Forelimb muscle (tissue), 1 donor: ENCODE measurements around the gene GUCD1. TPM values are rescaled to one million over a fixed set of nuclear protein-coding genes. Genes with fewer than 3 reads are reported as not detected.

ENCODE experiments used
- DNase-seq: peaks from one replicate; pipeline ENCODE4 v3.0.0-alpha.2; 2013; ENCODE audit warnings: low read depth
- polyA plus RNA-seq: library from polyadenylated mRNA; unstranded; fragments of 120-200 nt; gene quantifications from one replicate; pipeline ENCODE4 v1.2.1, GENCODE V29; 2013; ENCODE audit not compliant: insufficient read length

Gene GUCD1
- polyA plus RNA-seq, 1 donor: 69.0 TPM

DNA sequence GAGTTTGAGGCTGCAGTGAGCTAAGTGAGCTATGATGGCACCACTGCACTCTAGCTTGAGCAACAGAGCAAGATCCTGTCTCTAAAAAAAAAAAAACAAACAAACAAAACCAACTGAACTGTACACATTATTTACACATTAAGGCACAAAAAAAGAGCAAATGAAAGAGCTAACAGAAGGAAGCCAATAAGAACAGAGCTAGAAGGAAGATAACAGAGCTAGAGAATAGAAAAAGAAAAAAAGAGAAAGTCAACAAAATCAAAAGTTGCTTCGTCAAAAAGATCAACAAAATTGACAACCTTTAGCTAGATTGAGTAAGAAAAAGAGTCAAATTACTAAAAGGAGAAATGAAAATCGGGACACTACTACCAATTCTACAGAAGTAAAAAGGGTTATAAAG, 25.0 kb downstream of the GUCD1 start:
- no peak for DNase-seq

DNA sequence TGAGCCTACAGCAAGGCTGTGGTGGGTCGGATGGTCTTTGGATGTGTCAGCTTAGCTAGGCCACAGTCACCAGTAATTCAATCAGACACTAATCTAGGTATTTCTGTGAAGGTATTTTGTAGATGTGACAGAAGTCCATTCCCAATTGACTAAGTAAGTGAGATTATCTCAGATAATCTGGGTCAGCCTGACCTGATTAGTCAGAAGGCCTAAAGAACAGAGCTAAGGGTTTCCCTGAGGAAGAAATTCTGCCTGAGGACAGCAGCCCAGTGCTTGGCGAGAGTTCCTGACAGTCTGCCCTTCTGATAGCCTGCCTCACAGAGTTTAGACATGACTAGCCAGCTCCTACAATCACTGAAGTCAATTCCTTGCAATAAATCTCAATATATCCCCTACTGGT, 28.7 kb downstream of the GUCD1 start:
- no peak for DNase-seq

DNA sequence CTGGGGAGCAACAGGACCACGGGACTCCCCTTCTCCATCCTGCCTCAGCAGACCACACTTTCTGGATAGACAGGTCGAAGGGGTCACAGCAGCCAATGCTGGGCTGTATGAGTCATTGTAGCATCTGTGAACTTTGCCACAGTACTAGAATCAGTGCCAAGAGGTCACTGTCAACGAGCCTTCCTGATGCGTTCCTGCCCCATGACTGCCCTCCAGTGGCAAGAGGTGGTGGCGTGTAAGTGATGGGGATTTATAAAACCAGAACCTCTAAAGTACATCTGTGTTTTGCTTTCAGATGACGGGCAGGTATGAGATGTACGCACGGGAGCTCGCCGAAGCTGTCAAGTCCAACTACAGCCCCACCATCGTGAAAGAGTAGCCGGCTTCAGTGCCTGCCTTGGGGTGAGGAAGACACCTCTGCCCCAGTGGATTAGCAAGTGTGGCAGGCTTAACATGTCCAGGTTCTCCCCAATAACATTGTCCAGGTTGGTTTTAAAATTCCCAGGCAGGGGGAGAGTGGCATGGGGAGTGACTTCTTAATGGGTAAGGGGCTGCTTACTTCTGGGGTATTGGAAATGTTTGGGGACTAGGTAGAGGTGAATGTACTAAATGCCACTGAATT, 29.4 kb downstream of the GUCD1 start:
- no peak for DNase-seq

DNA sequence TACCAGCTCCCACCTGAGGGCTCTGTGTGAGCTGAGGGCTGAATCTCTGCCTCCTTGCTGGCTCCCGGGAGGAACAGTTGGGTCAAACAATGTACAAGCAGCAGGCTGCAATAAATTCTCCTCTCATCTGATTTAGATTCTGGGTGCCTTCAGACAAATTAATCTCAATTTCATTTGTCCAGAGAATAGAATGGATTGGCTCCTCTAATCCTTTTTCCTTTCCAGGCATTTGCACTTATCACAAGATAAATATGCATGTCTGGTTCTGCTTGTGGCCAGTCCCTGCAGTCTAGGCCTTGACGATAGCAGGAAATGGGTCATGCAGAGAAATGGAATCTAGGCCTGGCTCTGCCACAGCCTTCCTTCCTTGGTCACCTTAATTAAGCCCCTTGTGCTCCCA, 31.1 kb downstream of the GUCD1 start:
- no peak for DNase-seq

DNA sequence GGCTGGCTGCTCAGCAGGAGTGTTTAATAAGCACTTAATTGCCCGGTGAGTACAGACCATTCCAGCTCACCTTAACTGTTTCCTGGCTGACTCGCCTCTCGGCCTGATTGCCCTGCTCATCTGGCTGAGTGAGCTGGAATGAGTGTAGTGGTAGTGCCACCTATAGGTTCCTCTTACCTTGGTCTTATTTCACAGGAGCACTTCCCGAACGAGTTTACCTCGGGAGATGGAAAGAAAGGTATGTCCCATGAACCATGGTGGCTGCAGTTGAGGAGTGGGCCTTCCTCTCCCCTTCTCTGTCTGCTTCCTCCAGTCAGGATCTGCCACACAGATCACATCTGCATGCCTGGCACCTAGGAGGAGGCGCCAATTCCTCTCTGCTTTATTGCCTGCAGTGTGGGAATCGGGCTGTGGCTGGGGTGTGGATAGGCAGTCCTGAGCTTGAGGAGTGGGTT, 33.1 kb downstream of the GUCD1 start:
- no peak for DNase-seq

DNA sequence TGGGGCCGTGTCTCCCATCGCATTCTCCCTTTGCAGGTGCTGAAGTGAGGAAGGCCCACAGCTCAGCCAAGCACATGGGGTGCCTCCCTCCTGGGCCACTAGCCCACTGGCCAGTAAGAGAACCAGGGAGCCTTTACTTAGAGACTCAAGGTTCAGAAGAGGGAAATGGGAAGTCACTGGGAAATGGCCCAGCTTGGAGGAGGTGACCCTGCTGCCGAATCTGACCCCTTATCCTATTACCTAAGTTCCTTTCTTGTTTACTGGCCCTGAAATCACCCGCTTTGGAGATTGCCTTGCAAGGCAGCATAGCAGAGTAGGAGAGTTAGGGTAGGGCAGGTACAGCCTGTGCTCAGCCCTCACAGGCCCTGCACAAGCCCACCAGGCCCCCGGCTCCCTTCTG, 35.4 kb downstream of the GUCD1 start:
- DNase-seq: no peak

DNA sequence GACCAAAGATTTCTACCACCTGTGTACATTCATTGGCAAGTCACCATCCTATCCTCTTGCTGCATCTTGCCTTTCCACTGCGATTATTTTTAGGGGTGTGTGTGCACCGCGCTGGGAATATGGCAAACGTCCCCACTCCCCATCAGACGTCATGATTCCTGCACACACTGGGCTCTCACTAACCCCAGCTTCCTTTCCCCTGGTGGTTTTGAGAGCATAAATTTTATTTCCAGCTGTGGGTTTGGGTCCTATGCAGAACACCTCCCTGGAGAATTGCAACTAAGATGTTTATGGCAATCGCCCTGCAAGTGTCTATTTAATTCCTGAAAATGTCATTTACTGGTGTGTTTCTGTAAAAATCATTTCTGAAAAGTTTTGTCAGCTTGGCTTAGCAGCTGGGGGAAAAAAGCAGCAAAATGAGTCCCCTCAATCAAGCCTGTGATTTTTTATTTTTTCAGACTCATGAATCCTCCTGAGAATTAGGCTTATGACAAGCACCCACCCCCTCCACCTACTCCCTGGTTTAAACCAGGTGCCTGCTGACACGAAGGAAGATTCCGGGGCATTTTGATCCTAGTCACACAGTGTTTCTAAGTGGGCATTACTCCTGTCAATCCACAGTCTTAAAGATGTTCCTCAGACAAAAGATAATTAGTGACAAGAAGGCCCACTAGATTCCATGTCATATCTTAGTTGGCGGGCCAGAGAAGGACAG, 36.0 kb downstream of the GUCD1 start:
- DNase-seq: no peak

DNA sequence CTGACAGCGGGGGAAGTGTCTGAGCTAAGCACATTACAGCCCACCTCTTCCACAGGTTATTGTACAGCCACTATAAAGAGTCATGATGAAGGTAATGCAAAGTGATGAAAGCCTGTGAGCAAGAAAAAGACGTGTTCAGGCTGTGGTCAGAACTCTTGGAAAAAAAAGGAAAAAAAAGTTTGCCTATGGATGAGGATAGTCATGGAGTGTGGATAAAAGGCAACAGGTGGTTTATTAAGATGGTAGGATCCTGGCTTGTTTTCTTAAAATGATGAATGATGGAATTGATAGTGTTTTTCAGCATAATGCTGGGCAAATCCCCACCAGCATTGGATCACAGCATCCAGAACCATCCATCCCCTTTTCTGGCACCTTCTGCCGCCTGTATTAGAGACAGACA, 36.7 kb downstream of the GUCD1 start:
- DNase-seq: no peak

DNA sequence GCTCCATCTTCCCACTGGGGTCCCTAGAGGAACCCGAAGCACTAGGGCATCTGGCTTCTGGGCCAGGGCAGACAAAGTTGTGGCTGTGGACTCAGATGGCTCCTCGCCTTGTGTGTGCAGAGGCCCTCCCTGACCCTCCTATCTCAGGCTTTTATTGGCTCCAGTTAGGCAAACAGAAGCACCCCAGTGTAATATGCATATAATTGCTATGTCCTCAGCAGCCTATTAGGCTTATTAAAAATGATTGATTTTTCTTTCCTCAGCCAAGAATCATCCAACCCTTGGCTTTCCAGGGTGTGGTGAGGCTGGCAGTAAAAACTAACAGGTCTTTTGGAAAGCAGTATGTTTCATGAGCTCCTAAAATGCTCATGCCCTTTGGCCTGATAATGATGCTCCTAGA, 37.5 kb downstream of the GUCD1 start:
- no peak for DNase-seq

DNA sequence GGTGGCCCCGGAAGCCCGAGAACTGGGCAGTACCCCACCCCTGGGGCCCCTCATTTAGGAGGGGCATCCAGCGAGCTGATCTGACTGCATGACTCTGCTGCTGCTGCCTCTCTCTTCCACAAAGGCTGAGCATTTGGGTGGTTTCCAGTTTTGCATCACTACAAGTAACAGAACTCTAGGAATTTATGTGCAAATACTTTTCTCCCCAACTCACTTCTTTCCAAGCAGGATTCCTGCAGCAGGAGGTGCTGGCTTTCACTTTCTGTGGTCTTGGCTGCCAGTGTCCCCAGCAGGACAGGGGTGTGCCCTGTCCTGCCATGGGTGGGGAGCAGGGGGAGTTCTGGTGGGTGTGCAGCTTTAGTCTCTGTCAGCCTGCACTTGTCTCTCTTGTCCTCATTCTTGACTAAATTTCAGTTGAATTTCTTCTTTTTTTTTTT, 38.6 kb downstream of the GUCD1 start:
- DNase-seq: peak; percentile 57

DNA sequence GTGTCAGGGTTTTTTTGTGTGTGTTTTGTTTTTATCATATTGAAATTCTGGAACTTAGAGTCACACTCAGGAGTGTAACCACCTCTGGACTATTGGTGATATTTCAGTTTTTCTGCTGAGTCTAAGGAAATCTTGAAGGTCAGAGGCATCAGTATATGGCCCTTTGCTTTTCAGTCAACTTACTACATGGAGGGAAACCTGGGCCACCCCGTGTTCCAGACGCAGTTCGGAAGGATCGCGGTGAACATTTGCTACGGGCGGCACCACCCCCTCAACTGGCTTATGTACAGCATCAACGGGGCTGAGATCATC, 40.0 kb downstream of the GUCD1 start:
- no peak for DNase-seq

DNA sequence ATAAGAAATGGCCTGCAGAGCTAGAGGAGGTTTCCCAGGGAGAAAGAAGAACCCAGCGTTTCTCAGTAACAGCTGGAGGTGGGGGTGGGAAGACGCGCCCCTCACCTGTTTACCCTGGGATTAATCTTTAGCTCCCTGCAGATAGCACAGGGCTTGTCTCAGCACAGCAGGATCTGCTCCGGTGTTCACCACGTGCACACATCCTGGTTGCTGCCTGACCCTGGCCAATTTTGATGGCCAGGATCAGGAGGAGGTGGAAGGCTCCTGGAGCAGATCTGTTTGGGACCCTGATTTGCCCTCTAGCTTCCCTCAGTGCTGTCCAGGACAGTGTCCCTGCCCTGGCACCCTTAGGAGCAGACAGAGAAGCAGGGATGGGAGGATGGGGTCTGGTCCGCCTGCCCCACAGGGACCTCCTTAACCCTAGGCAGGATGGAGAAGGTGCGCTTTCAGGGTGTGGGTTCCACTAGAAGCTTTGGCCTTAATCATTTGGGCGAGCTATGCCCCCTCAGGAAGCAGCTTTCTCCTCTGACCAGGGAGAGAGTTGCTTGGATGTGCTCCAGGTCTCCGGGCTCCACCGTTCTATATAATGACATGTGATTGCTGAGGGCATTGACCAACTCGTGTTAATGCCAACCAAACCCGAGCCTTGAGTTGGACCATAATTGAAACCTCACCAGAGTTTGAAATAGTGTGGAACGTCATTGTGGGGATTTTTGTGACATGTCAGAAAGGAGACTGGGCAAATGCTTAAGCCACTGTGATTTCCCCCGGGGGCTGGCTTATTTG, 40.5 kb downstream of the GUCD1 start:
- no peak for DNase-seq

DNA sequence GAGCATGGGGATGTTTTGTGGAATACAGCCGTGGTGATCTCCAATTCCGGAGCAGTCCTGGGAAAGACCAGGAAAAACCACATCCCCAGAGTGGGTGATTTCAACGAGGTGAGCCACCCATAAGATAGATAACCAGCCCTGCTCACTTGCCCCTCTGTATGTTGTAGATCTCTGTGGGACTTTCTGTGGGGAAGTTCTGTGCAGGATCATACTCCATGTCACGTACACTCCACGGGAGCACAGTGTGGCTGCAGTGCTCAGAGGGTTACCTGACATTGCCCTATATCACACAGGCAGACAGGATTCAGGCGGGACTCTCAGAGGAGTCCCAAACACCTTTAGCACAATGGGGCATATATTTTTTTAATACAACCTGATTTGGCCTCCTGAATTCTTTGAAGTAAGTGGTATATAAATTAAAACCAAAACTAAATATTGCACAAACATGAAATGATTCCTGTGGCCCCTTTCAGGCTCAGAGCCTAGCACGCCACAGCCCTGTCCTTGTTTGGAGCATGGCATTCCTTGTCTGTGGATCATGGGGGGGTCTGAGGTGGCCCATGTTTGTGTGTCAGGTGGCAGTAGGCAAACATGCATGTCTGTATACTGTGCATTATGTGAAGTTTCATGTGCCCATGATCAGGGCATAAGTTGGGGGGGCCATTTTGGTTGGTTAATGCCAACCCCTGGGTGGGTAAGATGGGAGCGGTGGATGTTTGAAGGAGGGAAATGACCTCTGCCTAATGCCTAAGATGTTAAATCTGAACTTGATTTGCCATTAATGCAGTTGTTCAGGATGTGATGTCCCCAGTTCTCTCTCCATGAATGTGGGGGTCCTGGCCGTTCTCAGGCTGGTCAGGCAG, 41.3 kb downstream of the GUCD1 start:
- DNase-seq: no peak

DNA sequence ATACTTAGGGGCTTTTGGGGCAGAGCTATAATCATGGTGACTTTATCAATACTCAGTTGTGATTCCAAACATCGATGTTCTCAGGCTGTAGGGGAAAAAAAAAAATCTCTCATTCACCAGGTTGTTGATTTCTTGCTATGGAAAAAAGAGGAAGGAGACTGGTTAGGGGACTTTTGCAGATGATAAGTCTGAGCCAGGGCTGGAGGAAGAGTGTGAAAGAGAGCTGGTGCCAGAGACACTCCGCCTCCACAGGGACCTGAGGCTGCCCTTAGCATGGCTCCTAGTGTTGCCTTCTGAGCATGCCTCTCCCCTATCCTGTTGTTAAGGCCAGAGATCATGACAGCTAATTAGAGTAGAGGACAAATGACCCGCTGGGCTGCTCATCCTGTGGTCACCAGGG, 42.9 kb downstream of the GUCD1 start:
- no peak for DNase-seq

DNA sequence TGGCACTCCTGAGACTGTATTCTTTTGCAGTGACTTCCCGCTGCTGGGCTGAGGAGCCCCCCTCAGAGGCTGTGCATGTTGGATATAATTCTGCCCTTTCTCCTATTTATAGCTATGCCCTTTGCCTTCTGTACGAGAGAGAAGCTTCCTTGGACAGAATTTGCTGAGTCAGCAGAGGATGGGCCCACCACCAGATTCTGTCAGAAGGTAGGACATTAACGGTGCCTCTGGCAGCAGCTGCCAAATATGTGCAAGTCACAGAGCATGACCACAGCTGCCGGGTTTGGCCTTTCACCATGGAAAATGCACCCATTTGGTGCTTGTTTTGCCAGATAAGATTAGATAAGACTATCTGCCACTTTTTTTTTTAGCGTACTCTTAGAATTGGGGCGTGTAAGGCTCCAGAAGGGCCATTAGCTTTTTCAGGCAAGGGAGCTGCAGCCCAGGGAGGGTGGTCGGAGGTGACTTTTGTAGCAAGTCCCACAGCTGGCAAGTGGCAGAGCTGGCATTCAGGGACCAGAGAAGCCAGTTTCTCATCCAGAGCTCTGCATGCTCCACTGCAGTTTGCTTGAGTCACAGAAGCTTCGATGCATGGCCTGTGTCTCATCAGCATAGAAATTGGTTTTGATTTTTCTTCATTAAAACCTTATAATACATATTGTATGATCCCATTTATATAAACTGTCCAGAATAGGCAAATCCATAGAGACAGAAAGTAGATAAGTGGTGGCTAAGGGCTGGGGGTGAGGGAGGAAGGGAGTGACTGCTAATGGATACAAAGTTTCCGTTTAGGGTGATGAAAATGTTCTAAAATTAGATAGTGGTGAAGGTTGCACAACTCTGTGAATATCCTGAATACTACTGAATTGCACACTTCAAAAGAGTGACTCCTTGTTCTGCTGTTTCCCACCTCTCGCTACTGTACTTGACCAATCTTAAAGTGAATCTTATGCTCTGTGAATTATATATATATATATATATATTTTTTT, 44.0 kb downstream of the GUCD1 start:
- no peak for DNase-seq

DNA sequence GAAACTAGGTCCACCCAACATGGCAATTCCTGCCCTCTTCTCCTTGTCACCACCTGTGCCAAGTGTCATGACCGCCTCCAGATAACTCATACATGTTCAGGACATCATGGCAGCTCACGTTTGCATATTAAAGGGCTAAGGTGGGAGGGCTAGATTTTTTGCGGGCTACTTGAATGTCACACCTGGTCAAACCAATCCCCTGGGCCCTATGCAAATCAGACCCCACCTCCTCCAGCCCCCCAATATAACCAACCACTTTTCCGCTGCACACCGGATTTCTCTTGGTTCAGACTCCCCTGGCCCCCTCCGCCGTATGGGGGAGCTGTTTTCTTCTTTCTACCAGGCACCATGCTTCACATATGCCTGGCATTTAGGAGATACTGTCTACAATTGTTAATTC, 47.2 kb downstream of the GUCD1 start:
- no peak for DNase-seq

DNA sequence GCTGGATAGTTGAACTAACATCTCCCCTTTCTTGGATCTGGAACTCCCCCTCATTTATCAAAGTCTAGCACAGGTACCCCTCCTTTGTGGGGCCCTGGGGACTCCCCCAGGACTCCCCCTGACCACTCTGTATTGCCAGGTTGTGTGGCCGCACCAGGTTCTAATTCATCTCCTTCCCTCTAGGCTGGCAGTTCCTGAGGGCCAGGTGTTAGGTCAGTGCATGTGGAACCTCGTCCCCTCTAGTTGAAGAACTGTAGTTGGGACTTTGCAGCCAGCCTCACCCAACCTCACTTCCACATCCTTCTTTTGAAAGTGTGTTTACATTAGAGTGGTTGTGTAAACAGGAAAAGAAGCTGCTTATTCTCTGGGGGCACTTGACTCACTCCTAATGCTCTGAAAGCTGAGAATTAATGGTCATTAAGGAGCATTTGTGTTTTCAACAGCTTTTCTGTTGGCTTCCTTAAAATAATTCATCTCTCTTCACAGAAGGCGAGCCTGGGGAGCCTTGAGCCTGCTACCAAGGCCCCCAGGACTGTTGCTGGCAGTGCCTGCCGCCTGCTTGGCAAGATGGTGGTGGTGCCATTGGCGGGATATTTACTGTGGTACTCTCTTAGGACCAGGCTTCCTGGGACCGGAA, 48.0 kb downstream of the GUCD1 start:
- DNase-seq: no peak

DNA sequence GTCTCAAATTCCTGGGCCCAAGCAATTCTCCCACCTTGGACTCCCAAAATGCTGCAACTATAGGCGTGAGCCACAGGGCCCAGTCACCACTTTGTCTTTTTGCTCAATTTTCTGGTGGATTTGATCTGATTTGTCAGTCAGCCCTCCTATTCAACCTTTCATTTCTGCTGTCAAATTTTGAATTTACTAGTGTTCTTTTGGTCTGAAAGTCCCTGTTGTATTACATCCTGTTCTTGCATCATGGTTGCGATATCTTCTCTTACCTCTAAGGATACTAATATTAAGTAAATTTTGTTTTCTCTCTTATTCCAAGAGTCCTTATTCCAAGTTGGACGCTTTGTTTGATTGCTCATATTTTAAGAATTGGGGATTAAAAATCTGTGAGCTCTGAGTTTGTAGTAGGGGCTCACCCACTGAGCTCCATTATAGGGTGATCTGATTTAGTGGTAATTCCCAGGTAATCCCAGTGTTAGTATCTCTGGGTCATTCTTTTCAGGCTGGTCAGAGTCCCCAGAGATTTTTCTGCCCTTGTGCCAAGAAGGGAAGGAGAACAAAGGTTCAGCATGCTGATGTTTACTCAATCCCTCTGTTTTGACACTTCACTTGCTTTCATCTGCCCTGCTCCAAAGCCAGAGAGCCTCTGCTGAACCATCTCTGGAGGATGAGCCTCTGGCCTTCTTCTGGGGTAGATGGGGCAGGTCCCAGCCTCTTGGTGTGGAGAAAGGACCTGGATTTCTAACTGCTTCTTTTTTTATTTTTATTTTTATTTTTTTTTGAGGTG, 49.8 kb downstream of the GUCD1 start:
- DNase-seq: no peak

DNA sequence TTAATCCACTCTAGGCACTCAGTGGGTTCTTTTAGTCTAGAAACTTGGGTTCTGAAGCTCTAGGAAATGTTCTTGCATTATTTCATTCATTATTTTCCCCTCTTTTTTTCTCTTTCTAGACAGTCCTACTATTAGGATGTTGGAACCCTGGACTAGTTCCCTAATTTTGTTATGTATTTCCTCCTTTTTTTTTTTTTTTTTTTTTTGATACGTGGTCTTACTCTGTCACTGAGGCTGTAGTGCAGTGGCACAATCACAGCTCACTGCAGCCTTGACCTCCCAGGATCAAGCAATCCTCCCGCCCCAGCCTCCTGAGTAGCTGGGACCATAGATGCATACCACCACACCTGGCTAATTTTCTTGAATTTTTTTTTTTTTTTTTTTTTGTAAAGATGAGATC, 50.4 kb downstream of the GUCD1 start:
- no peak for DNase-seq
